GM21619 (cell line): ENCODE data around the gene FPR1.

ENCODE experiments used
- ATAC-seq: cut with Tn5 transposase; IDR thresholded peaks from one replicate; pipeline ENCODE4 v1.9.1; 2021; ENCODE audit not compliant: unreplicated experiment

FPR1 gene, protein sequence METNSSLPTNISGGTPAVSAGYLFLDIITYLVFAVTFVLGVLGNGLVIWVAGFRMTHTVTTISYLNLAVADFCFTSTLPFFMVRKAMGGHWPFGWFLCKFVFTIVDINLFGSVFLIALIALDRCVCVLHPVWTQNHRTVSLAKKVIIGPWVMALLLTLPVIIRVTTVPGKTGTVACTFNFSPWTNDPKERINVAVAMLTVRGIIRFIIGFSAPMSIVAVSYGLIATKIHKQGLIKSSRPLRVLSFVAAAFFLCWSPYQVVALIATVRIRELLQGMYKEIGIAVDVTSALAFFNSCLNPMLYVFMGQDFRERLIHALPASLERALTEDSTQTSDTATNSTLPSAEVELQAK

DNA sequence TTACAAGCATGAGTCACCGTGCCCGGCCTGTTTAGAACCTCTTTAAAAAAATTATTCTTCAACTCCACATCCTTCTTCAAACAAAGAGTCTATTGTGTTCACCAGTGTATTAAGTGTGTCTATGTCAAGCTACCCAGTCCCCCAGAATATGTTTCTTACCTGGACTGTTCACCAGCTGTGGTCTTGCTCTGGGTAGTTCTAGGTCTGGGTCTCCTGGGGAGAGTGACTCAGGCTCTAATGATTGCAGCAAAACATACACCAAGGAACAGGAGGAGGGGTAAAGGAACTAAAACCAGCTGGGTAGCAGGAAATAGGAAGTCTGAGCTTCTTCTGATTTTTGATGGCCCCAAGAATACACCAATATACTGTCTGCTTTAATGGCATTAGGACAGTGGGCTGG, at the start of gene FPR1:
FPR1 (minus strand) TSS at position 224 of the 400 bp plus-strand sequence. CDS start 4,884 bp downstream, outside the sequence.
- ATAC-seq = no peak

DNA sequence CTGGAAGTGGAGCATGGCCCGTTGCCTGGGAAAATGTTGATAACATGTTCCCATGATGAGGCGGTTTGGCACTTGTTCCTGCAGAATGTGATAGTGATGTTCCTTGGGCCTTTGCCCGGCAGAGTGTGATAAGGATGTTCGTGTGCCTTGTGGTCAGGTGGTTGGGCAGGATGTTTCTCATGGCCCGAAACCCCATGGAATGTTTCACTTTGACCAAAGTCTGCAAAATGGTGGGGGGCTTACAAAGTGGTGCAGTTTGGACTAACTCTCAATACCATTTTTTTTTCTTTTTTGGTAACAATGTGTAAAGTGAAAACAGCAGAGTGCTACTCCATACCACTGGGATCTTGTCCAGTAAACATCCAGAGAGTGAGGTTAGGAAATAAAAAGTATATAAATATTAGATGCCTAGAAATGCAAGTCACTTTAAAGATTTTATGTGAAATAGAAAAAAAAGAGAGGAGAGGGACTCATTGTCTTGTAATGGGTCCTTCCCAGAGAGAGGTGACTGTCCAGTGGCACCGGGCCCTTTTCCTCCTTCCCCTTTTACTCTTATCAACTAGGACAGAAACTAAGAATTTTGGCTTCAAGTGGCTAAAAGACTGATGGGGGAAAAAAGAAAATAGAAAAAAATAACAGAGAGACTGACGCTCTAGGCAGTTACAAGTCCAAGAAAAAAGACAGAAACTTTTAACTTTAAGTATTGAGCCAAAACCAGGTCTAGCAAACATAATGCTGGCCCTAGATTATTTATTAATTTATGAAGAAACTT, 49.0 kb upstream of the FPR1 start:
- no peak for ATAC-seq

DNA sequence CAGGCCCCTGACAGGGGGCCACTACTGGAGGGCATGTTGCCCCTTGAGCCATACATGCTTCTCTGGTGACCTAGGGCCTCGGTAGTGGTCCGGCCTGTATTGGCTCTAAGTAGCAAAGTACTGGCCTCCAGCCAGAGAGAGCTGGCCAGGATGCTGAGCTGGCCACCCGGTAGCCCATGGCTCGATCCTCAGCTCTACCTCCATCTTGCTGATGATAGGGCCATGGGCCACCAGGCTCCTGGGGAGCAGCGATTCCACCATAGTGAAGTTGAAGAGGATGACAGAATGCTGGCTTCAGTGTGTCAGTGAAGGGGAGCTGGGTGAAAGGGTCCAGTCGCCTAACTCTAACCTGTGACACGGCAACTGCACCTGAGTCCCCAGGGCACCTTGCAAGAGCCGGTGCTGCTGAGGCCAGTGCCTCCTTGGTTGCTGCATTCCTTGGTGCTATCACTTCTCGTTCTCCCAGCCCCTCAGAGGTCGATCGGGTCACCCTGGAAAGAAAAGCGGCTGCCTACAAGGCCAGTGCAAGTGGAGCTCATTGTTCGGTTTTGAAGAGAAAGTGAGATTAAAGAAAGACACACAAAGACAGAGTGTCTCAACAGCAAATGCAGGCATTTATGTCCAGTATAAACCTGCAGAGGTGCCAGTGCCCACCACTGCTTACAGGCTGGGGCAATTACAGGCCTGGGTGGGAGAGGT, 48.2 kb upstream of the FPR1 start:
- ATAC-seq = no peak

DNA sequence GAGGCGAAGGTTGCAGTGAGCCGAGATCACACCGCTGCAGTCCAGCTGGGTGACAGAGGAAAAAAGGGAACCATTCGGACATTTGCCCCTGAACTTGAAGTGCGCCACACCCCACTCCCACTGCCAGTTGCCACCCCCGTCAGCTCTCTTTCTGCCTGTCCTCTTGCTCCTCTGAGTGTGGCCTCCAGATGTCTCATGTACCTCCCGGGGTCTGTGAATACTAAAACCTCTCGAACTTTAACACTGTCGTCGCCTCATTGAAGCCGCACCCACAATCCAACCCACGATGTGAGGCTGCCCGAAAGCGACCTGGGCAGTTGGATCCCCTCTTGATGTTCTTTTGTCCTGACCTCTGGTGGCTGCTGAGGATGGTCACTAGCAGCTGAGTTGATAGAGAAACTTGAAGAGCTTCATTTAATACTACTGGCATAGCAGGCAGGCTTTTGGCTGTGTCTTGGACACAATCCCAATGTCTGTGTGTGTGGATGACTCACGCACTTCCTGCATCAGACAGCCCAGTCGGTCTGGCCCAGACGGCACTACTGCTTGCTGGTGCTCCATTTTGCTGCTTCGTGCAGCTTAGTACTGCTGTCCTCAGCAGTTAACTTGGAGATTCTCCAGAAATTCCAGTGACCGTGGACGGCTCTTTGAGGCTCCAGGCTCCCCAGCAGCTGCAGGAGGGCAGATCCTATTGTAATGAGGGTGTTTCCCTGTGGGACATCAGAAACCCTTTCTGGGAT, 47.5 kb upstream of the FPR1 start:
- ATAC-seq = no peak

DNA sequence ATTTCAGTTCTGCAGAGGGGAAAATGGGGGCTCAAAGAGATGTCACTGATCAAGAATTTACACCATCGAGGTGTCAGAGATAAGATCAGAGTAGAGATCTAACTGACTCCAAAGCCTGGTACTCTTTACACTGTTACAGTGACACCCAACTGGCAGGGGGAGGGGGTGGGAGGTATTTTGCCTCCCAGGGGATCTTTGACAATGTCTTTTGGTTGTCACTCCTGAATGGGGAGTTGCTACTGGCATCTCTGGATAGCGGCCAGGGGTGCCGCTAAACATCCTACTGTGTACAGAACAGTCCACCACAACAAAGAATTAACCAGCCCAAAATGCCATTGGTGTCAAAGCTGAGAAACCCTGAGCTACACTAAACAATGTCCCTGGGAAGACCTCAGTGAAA, 46.4 kb upstream of the FPR1 start:
- no peak for ATAC-seq

DNA sequence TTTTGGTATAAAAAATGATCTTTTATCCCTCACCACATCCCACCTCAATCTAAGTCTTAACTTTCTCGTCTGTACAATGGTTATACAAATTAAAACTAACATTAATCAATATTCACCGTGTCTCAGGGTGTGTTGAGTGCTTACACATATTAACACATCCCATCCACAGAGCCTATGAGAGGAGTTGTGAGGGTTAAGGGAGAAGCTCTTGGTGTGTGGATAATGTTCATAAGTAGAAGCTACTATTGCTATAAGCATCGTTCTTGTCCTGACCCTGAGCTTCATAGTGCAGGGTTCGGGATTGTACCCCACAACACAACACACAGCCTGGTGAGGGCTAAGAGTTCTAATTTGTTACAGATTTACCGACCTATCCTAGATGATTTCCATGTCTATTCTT, 45.8 kb upstream of the FPR1 start:
- no peak for ATAC-seq

DNA sequence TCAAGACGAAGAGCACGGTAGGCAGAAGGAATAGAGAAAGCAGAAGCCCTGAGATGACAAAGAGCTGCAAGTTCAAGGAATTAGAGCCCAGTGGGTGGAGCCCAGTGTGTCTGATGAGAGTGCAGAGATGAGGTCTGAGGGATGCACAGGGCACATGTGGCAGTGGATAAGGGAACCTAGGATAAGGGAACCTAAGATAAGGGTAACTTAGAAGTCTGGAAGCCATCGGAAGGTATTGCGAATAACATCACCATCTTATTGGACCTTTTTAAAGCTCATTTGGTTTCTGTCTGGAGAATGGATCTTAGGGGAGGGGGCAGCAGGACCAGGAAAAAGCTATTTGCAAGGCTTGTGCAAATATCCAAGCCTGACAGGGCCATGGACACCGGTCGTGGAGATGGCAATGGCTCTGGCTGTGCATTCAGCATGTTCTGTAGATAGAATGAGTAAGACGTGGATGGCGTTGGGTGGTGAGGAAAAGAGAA, 44.6 kb upstream of the FPR1 start:
- no peak for ATAC-seq

DNA sequence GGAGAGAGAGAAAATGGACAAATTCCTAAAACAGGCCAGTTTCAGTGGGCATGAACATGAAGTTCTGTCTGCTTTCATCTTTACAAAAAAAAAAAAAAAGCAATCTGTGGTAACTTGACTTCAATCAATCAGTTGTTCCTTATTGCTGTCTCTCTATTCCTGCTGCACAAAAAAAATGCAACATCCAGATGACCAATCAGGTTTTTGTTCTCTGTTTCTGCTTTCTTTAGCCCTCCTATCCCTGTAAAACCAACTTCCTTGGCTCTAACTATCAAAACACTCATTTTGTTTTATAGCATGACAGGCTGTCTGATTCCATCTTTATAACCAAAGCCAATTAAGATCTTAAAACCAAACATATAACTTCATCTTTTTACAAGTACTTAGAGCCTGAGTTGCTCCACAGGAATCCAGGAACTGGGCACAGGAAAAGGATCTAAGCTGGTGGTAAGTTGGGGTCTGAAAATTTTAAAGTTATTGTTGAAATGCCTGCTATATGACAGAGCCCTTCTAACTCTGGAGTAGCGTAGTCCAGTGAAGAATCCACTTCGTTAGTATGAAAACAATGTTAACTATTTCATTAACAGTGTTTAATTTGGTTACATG, 43.3 kb upstream of the FPR1 start, which contains the start of gene FPR3:
FPR3 (plus strand) TSS at position 273 of the 606 bp plus-strand sequence. CDS start 28,592 bp downstream, outside the sequence.
- ATAC-seq = no peak

DNA sequence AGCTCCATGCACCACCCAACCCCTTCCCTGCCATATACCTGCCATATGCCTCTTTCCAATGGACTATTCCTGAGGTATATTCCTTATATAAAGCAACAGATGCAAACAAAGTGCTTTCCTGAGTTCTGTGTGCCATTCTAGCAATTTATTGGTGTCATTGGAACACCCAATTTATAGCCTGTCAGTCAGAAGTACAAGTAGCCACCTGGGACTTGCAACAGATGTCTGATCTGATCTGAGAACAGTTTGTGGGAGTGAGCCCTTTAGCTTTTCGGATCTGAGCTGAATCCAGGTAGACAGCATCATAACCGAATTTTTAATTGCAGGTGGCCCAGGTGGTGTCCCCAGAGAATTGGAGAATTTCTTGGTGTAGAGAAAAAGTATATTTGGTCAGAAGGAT, 42.3 kb upstream of the FPR1 start:
- no peak for ATAC-seq

DNA sequence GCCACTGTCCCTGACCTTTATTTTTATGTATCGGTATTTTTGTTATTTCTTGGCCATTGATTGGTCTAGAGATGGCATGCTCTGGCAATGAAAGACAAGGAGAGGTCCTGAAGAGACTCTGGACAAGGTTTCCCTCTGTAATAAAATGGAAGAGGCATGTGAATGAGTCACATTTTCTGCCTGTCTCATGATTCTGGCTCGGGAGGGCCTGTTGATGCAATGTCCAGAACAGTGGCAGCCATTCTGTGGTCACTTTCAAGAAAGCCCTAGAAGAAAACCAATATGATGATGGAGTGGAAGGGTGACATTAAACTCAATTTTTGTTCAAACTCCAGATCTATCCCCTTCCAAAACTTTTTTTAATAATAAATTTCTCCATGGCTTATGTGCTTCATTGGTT, 41.3 kb upstream of the FPR1 start:
- ATAC-seq = no peak

DNA sequence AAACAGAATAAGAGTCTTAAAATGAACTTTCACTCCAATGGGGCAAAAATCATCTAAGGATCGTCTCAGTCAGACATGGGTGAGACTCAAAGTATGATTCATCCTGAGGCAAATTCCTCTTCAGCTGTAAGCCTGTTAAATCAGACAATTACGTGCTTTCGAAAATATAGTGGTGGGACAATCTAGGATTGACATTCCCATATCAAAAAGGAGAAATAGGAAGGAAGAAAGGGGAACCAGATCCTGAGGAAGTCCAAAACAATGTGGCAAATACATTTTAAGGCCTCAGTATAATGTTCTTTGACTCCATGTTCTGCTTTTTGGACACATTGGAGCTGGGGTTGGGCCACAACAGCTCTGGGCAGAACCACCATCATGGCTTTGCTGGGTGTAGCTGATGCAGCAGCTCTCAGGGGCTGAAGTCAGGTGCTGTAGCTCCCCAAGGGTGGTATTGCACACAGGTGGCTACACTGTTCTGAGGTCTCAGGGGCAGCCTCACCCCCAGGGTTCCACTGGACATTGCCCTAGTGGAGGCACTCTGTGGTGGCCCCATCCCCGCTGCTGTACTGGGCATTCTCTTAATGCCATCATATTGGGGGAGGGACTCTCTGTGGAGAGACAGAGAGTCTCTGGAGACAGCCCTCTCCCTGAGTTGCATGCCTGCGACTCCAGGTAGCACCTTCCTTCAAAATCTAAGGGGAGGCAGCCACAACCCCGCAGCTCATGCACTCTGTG, 37.5 kb upstream of the FPR1 start:
- ATAC-seq = no peak

DNA sequence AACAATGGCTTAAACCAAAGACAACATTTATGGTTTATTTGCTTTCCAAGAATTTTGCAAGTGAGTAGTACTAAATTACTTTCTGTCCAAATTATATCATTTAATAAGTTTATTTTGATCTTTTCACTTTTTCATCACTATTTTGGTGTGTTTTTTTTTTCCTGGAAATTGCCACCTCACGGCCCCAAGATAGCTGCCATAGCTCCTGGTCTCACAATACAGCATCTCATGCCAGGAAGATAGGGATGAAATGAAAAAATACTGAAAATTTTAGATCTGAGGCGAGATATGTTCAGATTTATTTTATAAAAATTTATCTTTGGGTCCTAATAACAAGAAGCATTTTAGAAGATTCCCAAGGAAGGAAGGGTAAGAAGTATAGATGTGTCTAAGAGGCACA, 36.4 kb upstream of the FPR1 start:
- ATAC-seq = no peak

DNA sequence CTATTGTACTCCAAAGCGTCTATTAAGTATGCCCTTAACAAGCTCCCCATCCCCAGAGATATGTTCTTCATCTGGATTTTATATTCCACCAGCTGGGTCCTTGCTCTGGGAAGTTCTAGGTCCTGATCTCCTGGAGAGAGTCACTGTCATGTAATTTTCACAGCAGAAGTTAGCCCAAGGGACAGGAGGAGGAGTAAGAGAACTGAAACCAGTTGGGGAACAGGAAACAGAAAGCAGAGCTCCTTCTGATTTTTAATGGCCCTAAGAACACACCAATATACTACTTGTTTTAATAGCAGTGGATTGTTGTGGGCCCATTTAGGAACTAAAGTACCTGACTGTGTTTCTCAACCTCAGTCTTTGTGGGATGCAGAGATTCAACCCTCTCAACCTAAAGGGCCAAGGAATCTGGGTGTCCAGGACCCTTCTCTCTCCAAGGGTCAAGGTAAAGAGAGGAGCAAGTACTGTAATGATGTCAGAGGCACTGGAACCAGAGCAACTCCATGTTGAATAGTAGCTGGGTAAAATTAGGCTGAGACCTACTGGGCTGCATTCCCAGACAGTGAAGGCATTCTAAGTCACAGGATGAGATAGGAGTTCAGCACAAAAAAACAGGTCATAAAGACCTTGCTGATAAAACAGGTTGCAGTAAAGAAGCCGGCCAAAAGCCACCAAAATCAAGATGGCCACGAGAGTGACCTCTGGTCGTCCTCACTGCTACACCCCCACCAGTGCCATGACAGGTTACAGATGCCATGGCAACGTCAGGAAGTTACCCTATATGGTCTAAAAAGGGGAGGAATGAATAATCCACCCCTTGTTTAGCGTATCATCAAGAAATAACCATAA, 35.2 kb upstream of the FPR1 start:
- ATAC-seq = no peak

DNA sequence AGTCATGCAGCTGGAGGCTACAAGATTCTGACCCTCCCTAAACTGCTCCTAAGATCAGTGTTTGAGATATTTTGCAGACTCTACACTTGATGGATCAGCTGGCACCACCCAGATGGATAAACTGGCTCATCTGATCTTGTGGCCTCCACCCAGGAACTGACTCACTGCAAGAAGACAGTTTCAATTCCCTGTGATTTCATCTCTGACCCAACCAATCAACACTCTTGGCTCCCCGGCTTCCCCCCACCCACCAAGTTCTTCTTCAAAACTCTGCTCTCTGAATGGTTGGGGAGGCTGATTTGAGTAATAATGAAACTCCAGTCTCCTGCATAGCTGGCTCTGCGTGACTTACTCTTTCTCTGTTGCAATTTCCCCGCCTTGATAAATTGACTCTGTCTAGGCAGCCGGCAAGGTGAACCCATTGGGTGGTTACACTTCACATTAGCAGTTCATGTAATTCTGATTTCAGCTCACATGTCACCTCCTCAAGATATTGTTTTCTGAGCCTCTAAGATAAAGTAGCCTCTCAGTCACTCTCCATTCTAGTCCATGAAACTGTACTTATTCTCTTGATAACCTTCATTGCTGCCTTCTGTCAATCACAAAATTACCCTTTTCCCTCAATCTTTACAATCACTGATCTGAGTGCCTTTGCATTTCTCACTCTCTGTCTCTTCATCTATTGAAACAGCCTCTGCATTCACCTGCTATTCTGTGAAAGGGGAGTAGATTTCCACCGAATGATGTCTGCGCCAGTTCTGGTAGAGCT, 33.4 kb upstream of the FPR1 start:
- ATAC-seq = no peak

DNA sequence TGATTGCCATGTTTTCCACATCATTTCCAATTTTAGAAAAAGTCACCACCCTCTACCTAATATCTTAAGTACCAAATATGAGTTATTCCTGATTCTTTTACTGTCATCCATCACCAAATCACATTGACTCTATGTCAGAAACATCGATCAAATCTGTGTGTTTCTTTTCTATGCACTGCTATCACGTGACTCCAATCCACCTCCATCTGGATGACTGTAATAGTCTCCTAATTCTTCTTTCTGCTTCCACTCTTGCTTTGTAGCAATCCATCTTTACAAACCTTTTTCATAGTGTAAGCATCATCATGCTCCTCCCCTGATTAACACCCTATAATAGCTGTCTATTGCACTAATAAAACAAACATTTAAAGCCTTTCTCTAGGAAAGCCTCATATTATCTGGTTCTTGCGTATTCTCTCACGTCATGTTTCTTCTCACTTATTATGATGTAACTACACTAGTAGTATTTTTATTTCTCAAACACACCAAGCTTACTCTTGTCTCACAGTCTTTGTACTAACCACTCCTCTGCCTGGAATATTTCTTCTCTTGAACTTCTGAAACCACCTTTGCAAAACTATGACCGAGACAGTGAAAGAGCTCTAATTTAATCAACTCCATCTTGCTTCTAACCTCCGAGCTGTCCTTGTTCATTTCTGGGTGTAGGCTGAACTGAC, 32.6 kb upstream of the FPR1 start:
- no peak for ATAC-seq

DNA sequence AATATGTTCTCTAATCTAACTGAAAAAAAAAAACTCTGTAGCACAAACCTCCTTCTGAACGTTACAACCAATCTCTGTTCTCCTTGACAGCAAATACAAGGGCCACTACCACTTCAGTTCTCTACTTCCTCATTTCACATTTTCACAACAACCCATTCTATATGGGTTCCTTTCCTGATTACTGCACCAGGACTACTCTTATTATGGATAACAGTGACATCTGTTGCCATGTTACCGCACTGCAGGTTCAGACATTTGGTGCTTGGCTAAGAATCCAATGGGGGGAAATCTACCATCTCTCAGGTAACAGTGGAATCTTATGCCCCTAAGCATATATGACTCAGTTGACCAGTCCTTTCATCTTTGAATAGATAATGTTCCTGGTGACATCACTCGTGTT, 31.7 kb upstream of the FPR1 start:
- no peak for ATAC-seq

DNA sequence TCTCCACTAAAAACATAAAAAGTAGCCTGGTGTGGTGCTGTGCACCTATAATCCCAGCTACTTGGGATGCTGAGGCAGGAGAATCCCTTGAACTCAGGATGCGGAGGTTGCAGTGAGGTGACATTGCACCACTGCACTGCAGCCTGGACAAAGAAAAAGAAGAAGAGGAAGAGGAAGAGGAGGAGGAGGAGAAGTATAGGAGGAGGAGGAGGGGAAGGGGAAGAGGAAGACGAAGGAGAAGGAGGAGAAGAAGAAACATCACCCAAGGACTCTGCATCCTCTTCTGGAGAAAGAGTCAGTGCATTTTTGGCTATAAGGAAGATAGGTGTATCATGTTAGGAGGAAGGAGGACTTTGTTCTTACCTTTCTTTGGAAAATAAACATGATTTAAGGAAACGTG, 30.3 kb upstream of the FPR1 start:
- ATAC-seq = no peak

DNA sequence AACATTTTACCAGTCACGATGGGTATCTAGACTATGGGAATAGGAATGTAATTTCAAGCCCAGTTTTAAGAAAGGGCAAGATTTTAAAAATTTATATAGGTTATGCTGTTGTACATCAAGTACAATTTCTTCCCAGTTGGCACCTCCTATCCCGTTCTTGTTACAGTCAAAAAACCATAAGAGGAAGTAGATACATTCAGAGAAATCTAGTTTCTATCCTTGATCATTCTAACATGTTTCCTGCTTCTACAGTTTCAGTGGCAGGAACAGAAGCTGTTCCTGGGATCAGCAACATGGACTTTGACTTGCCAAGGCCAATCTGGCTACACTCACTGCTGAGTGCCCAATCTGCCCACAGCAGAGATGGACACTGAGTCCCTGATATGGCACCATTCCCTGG, 28.6 kb upstream of the FPR1 start:
- no peak for ATAC-seq
